CD4-positive, alpha-beta T cell (primary cell): ENCODE data around the gene RIPK3. TPM values are rescaled to one million over a fixed set of nuclear protein-coding genes. Genes with fewer than 3 reads are reported as not detected.

Experiments used
- ATAC-seq: fragments of 200-7000 bp; cut with Tn5 transposase; one replicate; pipeline ENCODE4 v1.10.0; 2022; ENCODE audit warnings: mild to moderate bottlenecking; ENCODE audit not compliant: poor library complexity
- CTCF ChIA-PET: fragments of 350-600 bp; sonication (Branson Sonifier 250); formaldehyde crosslinking; loops from one replicate; lab custom pipeline; 2021; ENCODE audit warnings: antibody characterized with exemption, inconsistent platforms; lab: Charles Lee
- POLR2A ChIA-PET: fragments of 350-600 bp; sonication (Branson Sonifier 250); formaldehyde crosslinking; loops from one replicate; lab custom pipeline; 2021; ENCODE audit warnings: antibody characterized with exemption, inconsistent platforms; lab: Charles Lee
- DNase-seq, 14 experiments: peaks; one replicate each; pipeline ENCODE4 v3.0.0-alpha.2; 2013 to 2020; ENCODE audit warnings: mixed read lengths in 2 of 14
- H3K27ac ChIP-seq, 2 donors: one replicate each; pipeline versions ENCODE4 v1.5.1 to v1.7.0; 2013; ENCODE audit warnings: low read length in 2 of 2, low read depth in 1 of 2, mild to moderate bottlenecking in 1 of 2
- H3K27me3 ChIP-seq, 2 experiments: 1 replicate in 1 of 2; 2 replicates in 1 of 2; pipeline versions ENCODE4 v1.6.1 to v1.7.0; 2013; ENCODE audit warnings: low read length in 2 of 2, control low read depth in 1 of 2, mild to moderate bottlenecking in 1 of 2, moderate library complexity in 1 of 2; ENCODE audit not compliant: insufficient read depth in 2 of 2, control insufficient read depth in 1 of 2
- H3K36me3 ChIP-seq: one replicate; pipeline ENCODE4 v1.6.1; 2013; ENCODE audit warnings: low read length, control low read depth; ENCODE audit not compliant: insufficient read depth
- H3K4me1 ChIP-seq: one replicate; pipeline ENCODE4 v1.6.1; 2013; ENCODE audit warnings: low read length, control low read depth; ENCODE audit not compliant: insufficient read depth
- H3K4me3 ChIP-seq: one replicate; pipeline ENCODE4 v1.5.1; 2013; ENCODE audit warnings: mild to moderate bottlenecking, low read length, moderate library complexity
- H3K9me3 ChIP-seq, 2 experiments: 1 replicate in 1 of 2; 2 replicates in 1 of 2; pipeline versions ENCODE4 v1.6.1 to v1.7.0; 2013; ENCODE audit warnings: low read length in 2 of 2, mild to moderate bottlenecking in 2 of 2, control low read depth in 1 of 2, moderate library complexity in 1 of 2; ENCODE audit not compliant: control insufficient read depth in 1 of 2, insufficient read depth in 1 of 2
- H3K27ac Mint-ChIP-seq: one replicate; pipeline ENCODE4 v1.8.0; 2020; ENCODE audit warnings: mixed read lengths
- H3K27me3 Mint-ChIP-seq: one replicate; pipeline ENCODE4 v1.8.0; 2021; ENCODE audit warnings: mixed read lengths
- H3K36me3 Mint-ChIP-seq: one replicate; pipeline ENCODE4 v1.8.0; 2021; ENCODE audit warnings: low read depth, mixed read lengths
- H3K4me1 Mint-ChIP-seq: one replicate; pipeline ENCODE4 v1.8.0; 2021; ENCODE audit warnings: low read depth, mixed read lengths
- H3K4me3 Mint-ChIP-seq: one replicate; pipeline ENCODE4 v1.8.0; 2020; ENCODE audit warnings: mild to moderate bottlenecking, mixed read lengths
- H3K9me3 Mint-ChIP-seq: one replicate; pipeline ENCODE4 v1.8.0; 2020; ENCODE audit warnings: mixed read lengths
- CTCF ChIP-seq: fragments of 200-600 bp; IDR thresholded peaks from one replicate; pipeline ENCODE4 v1.8.0; 2022; ENCODE audit warnings: antibody characterized with exemption, mild to moderate bottlenecking
- intact Hi-C, 2 experiments: fragments of 100-400 bp; cut with DNase I in 1 of 2; cut with micrococcal nuclease in 1 of 2; formaldehyde crosslinking; loops; one replicate each; pipeline versions ENCODE4 v1.15.1 to v1.9.0; 2023 to 2025; cut with DNase I, micrococcal nuclease
- total RNA-seq, 174 experiments: library from RNA in 2 of 174; stranded (reverse) in 2 of 174; gene quantifications; one replicate each; pipeline ENCODE4 v1.2.3 and lab custom pipeline; 2021 to 2026

Gene RIPK3
- total RNA-seq, 2 experiments from 2014 or later = 18.1 to 18.9 TPM

DNA sequence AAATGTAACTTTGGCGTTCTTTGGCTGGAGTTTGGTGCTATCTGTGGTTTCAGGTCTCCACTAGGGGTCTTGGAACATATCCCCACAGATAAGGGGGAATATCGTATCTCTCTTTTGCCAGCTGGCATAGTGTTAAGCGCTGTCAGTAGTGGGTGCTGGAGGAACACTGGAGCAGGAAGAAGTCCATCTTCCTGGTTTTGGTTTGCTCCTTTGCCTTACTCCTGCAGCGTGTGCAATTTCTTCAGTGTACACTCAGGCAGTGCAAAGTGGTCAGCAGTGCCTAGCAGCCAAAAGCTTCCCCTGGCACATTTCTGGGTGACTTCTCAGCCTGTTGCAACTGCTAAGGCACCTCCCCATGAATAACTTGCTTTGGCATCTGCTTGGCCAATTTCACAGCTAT, 11.7 kb upstream of the RIPK3 start:
- Mint-ChIP-seq H3K9me3 (no peaks in the 10 kb centered on the region), H3K27ac (no peak overlapping the region), H3K4me3 (no peak overlapping the region), H3K36me3 (no peaks in the 10 kb centered on the region), H3K27me3 (peaks cover 66% of the 10 kb centered on the region), H3K4me1 (no peaks in the 10 kb centered on the region)
- H3K27ac ChIP-seq = no peak overlapping the region
- no peaks in the 10 kb centered on the region for H3K9me3 ChIP-seq
- ChIA-PET CTCF (no interaction called here), POLR2A (interaction anchor here (1.2 kb wide), 1 partner anchor 12 kb away, joined by 3 read pairs; the partner anchor contains the start of gene RIPK3)
- no peak for ATAC-seq
- peaks cover 18 to 29% of the 10 kb centered on the region in 2 experiments for H3K27me3 ChIP-seq
- intact Hi-C loops = no loop called here
- TF ChIP-seq CTCF = no peak
- DNase-seq = no peak
- H3K4me3 ChIP-seq = no peak overlapping the region
- no peaks in the 10 kb centered on the region for H3K4me1 ChIP-seq
- H3K36me3 ChIP-seq = no peaks in the 10 kb centered on the region

GRCh38 chr14:24349742-24350141, 10.0 kb upstream of the RIPK3 start:
- Mint-ChIP-seq H3K9me3 (no peaks in the 10 kb centered on the region), H3K27me3 (peaks cover 75% of the 10 kb centered on the region), H3K4me3 (no peak overlapping the region), H3K36me3 (no peaks in the 10 kb centered on the region), H3K4me1 (no peaks in the 10 kb centered on the region), H3K27ac (no peak overlapping the region)
- CTCF ChIA-PET = no interaction called here
- no peak for TF ChIP-seq CTCF
- ATAC-seq (no peak), DNase-seq (no peak)
- Histone ChIP-seq H3K27me3 (peaks cover 19 to 33% of the 10 kb centered on the region in 2 experiments), H3K4me3 (no peak overlapping the region), H3K36me3 (no peaks in the 10 kb centered on the region), H3K27ac (no peak overlapping the region), H3K4me1 (no peaks in the 10 kb centered on the region), H3K9me3 (no peaks in the 10 kb centered on the region)
- intact Hi-C loops = no loop called here
- POLR2A ChIA-PET = no interaction called here

DNA sequence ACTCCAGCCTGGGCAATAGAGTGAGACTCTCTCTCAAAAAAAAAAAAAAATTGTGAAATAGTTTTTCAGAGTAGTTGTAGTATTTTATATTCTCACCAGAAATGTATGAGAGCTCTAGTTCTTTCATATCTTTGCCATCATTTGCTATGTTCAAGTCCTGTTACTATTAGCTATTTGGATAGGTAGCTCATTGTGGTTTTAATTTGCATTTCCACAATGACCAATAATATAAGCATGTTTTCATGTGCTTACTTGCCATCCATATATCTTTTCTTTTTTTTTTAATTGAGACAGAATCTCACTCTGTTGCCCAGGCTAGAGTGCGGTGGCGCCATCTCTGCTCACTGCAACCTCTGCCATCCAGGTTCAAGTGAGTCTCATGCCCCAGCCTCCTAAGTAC, 8.4 kb upstream of the RIPK3 start:
- intact Hi-C loops = no loop called here
- H3K9me3 Mint-ChIP-seq = no peaks in the 10 kb centered on the region
- DNase-seq = no peak
- peaks cover 73% of the 10 kb centered on the region for H3K27me3 Mint-ChIP-seq
- H3K4me1 Mint-ChIP-seq = no peaks in the 10 kb centered on the region
- Histone ChIP-seq H3K36me3 (no peaks in the 10 kb centered on the region), H3K27me3 (peaks cover 21 to 29% of the 10 kb centered on the region in 2 experiments), H3K9me3 (no peaks in the 10 kb centered on the region), H3K4me1 (no peaks in the 10 kb centered on the region), H3K4me3 (no peak overlapping the region), H3K27ac (no peak overlapping the region)
- H3K36me3 Mint-ChIP-seq = no peaks in the 10 kb centered on the region
- no peak overlapping the region for H3K27ac Mint-ChIP-seq
- TF ChIP-seq CTCF = no peak
- H3K4me3 Mint-ChIP-seq = no peak overlapping the region
- CTCF ChIA-PET = interaction anchor here (0.5 kb wide), 1 partner anchor 16 kb away, joined by 3 read pairs; no protein-coding TSS in a partner anchor
- POLR2A ChIA-PET = no interaction called here
- ATAC-seq = no peak
